Urinary bladder (tissue), 4 donors: Measurements from ENCODE around the gene ADCK1. TPM values are rescaled to one million over a fixed set of nuclear protein-coding genes. Genes with fewer than 3 reads are reported as not detected.
"Not testable (repeated sequence)": the region's sequence is repeated elsewhere in the genome, so short reads cannot be mapped to it uniquely, and the experiment has no call there.

Experiments
- DNase-seq: peaks from one replicate; pipeline ENCODE4 v3.0.0-alpha.2; 2015; ENCODE audit errors: extremely low spot score
- H3K27ac ChIP-seq: one replicate; pipeline ENCODE4 v1.5.1; 2013; ENCODE audit warnings: low read depth, mild to moderate bottlenecking, moderate library complexity
- H3K36me3 ChIP-seq: one replicate; pipeline ENCODE4 v1.6.1; 2013; ENCODE audit warnings: mild to moderate bottlenecking, moderate library complexity; ENCODE audit not compliant: insufficient read depth
- H3K4me1 ChIP-seq: one replicate; pipeline ENCODE4 v1.6.1; 2013; ENCODE audit warnings: mild to moderate bottlenecking, moderate library complexity; ENCODE audit not compliant: insufficient read depth
- H3K4me3 ChIP-seq: one replicate; pipeline ENCODE4 v1.5.1; 2013; ENCODE audit warnings: low read depth, low read length
- WGBS: extraction: QIAGEN DNeasy Blood & Tissue Kit; methylation state at CpG from one replicate; pipeline ENCODE4 v1.1.7; 2013; 5-methylcytosine and 5-hydroxymethylcytosine counted together
- polyA plus RNA-seq: library from polyadenylated mRNA; stranded (reverse); fragments of 200-250 nt; gene quantifications from one replicate; pipeline ENCODE4 v1.2.3, GENCODE V29; 2013
- total RNA-seq: library from RNA; depleted of rRNA; stranded (reverse); fragments of >200 nt; gene quantifications from one replicate; pipeline ENCODE4 v1.2.3, GENCODE V29; 2014
- donor health status: healthy with polysubstance abuse.
- donor health status: healthy.

ADCK1 gene
- total and polyA plus RNA-seq, 2 donors: 6.1 to 9.0 TPM

DNA sequence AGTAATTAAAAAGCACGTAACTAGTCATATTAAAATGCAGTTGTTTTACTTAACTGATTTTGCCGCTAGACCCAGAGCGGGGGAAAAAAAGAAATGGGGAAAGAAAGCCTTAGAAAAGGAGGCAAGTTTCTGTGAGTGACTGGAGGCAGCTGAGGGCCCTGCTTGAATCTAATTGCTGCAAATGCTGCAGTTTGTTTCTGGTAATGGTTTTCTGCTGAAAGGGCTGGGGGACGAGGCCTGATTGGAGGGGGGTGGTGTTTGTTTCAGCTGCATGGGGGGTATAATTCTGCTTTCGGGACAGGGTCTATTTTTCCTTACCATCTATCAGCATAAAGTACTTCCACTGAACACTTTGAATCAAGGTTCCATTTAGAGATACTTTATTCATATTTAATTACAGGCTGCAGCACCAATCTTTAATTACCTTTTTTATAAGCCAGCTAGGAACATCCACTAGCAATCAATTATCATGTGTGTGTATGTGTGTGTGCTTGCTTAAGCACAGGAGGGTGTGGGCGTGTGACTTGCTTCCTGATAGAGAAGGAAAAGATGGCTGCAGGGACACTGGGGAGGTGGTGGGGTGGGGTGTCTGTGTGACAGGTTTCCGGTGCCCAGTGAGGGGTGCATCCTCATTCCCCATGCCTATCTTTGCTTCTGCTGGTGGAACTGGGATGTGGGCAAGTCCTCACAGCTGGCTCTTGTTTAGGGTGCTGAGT lies 83.4 kb downstream of the ADCK1 start:
- Histone ChIP-seq H3K27ac (no peak overlapping the region), H3K4me1 (no peaks in the 10 kb centered on the region), H3K36me3 (no peaks in the 10 kb centered on the region), H3K4me3 (no peak overlapping the region)
- 84% methylated on average over 7 of the region's 7 CpGs for WGBS
- DNase-seq: no peak

DNA sequence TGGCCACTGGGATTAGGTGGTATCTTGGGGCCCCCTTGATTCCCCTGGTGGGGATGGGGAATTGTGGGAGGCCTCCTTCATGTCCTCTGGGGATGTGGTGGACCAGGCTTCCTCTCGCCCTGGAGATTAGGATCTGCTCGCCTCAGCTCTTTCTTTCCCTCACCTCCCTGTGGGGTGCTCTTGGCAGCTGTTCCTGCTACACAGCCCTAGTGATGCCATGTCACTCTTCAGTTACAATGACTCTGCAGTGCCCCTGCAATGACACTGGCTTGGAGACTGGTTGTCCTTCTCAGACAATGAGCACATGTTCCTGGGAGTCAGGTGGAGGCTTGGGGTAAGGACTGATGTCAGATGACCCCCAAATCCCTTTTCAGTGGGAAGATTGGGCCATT lies 83.9 kb downstream of the ADCK1 start:
- Histone ChIP-seq H3K4me1 (no peaks in the 10 kb centered on the region), H3K36me3 (no peaks in the 10 kb centered on the region), H3K27ac (no peak overlapping the region), H3K4me3 (no peak overlapping the region)
- no peak for DNase-seq
- WGBS: 91% methylated on average over 2 of the region's 2 CpGs

DNA sequence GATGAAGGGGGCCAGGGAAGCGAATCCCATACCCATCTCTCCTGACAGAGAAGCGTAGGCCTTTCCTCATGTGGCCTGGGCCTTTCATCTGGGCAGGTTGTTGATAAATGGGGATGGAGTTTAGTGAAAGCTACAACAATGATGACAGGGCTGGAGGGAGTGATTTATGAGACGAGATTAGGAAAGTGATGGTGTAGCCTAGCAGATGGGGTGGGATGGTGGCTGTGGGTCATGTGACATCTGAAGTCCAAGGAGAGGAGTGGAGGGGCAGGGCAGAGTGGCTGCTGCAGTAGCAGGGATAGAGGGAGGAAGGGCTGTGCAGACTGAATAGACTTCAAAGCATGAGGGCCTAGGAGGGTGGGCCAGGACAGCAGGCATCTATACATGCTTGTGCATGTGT lies 85.5 kb downstream of the ADCK1 start:
- no peak overlapping the region for H3K4me3 ChIP-seq
- no peak for DNase-seq
- H3K36me3 ChIP-seq: no peaks in the 10 kb centered on the region
- H3K27ac ChIP-seq: no peak overlapping the region
- H3K4me1 ChIP-seq: no peaks in the 10 kb centered on the region
- WGBS: 84% methylated on average over 3 of the region's 3 CpGs

DNA sequence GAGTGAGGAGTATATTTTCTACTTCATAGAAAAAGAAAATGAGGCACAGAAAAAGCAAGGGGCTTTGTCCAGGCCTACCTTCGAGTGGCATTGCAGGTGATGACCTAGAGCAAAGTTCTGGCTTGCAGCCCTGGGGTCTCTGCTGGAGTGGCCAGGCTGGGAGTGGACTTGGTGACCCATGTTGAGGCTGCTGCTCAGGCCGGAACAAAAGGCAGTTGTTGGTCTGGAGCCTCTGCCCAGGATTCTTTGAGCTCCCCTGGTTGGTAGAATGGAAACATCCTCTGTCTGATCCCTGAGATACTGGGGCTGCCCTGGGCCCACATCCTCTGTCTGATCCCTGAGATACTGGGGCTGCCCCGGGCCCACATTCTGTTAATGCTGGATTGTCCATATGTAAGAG lies 86.1 kb downstream of the ADCK1 start:
- no peak for DNase-seq
- H3K27ac ChIP-seq: no peak overlapping the region
- no peaks in the 10 kb centered on the region for H3K36me3 ChIP-seq
- H3K4me1 ChIP-seq: no peaks in the 10 kb centered on the region
- H3K4me3 ChIP-seq: no peak overlapping the region
- 90% methylated on average over 3 of the region's 3 CpGs for WGBS

DNA sequence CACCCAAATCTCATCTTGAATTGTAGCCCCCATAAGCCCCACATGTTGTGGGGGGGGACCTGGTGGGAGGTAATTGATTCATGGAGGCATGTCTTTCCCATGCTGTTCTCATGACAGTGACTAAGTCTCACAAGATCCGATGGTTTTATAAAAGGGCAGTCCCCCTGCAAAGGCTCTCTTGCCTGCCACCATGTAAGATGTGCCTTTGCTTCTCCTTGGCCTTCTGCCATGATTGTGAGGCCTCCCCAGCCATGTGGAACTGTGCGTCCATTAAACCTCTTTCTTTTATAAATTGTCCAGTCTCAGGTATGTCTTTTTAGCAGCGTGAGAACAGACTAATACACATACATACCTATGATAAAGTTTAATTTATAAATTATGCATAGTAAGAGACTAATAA lies 89.0 kb downstream of the ADCK1 start:
- not testable (repeated sequence) for DNase-seq, H3K36me3 ChIP-seq, H3K4me1 ChIP-seq, H3K4me3 ChIP-seq, H3K27ac ChIP-seq
- WGBS: 97% methylated on average over 3 of the region's 3 CpGs

DNA sequence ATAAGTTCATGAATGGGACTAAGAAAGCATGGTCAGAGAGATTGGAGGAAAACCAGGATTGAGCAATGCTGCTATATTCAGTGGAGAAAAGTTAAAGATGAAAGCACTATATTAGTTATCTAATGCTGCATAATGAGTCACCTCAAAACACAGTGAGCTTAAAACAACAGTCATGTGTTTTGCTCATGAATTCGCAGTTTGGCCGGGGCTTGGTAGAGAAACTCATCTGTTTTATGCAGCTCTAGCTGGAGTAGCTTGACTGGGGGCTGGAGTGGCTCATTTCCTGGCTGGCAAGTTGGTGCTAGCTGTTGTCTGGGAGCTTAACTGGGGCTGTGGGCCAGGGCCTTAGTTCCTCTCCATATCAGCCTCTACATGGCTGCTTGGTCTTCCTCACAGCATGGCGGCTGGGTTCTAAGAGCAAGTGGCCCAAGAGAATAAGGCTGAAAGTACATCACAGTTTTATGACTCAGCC lies 90.1 kb downstream of the ADCK1 start:
- Histone ChIP-seq H3K4me1 (no peaks in the 10 kb centered on the region), H3K4me3 (no peak overlapping the region), H3K27ac (no peak overlapping the region), H3K36me3 (peaks cover 2% of the 10 kb centered on the region)
- no peak for DNase-seq
- 95% methylated on average over 3 of the region's 3 CpGs for WGBS

DNA sequence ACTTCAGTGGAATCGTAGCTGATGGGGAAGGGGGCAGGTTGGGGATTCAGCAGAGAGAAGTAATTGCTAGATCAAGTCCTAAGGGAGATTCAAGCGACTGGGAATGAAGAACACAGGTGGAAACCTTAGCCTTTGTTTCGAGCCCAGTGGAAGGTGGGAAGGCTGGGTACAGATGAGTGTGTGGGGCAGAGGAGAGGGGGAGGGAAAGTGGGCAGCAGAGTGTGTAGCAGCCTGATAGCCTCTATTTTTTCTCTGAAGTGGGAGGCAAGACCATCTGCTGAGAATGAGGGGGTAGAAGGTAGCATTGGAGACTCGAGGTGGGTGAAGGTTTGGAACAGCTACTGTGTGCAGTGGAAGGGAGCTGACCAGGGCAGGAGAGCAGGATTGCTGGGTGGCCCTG lies 91.0 kb downstream of the ADCK1 start:
- peaks cover 2% of the 10 kb centered on the region for H3K36me3 ChIP-seq
- no peak overlapping the region for H3K27ac ChIP-seq
- H3K4me1 ChIP-seq: no peaks in the 10 kb centered on the region
- H3K4me3 ChIP-seq: no peak overlapping the region
- no peak for DNase-seq
- WGBS: 79% methylated on average over 4 of the region's 4 CpGs

DNA sequence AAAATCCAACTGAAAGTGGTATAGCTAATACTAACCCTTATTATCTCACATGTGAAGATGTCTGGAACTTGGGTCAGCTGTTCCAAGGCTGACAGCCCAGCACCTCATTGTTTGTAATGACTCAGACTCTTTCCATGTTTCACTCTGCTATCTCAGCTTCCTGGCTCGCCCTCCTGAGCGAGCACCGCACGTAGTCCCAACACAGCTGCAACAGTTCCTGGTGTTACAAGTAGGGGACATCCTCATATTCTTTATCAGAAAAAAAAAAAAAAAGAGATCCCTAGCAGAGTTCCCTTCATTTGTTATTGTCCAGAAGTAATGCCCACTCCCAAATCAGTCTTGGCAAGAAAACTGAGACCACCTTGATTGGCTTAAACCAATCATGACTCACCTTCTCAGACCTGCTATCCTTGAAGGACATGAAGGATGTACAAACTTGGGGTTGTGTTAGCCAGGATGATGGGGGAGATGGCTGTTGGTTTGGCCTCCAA lies 92.5 kb downstream of the ADCK1 start:
- DNase-seq: no peak
- Histone ChIP-seq H3K36me3 (peaks cover 2% of the 10 kb centered on the region), H3K4me3 (no peak overlapping the region), H3K4me1 (no peaks in the 10 kb centered on the region), H3K27ac (no peak overlapping the region)
- WGBS: 81% methylated on average over 4 of the region's 4 CpGs

DNA sequence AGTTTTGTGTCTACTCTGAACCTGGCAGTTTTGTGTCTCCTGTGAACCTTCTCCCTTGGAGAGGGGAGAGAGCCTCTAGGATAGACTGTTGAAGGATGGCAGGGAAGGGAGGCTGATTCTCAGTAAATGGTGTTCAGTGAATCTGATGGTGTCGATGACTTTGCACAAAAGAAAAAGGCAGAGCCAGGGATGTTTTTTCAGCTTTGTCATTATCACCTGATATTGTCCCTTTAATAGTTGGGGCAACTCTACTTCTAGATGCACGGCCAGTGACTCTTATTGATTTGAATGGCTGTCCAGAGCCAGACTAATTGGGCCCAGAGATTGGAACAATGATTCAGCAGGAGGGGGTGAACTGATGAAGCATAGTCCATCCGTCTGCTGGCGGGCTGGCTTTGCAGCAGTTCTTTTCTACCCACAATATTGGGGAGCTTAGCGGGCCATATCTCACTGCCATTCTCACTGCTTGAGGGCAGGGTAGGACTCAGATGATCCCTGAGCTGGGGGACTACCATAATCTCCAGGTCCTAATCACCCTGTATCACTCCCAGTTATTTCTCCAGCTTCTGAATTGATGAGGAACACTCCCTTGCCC lies 93.1 kb downstream of the ADCK1 start:
- Histone ChIP-seq H3K4me3 (no peak overlapping the region), H3K36me3 (peaks cover 2% of the 10 kb centered on the region), H3K4me1 (no peaks in the 10 kb centered on the region), H3K27ac (no peak overlapping the region)
- 97% methylated on average over 5 of the region's 5 CpGs for WGBS
- DNase-seq: no peak

DNA sequence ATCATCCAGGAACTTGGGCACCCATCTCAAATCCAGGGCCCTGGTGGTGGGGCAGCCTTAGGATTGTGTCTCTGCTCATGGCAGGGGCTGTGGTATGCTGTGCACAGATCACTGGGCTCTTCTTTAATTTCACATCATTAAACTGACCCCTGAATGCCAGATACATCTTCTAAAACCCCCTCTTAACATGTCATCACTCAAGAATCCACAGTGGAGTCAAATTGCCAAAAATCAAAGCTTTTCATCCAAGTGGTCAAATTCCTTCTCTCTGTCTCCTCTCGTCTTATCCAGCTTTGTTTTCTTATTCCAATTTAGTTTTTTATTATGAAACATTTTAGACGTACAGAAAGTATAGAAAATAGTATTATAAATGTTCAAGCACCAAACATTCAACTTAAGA lies 97.5 kb downstream of the ADCK1 start:
- no peak for DNase-seq
- Histone ChIP-seq H3K4me1 (no peaks in the 10 kb centered on the region), H3K27ac (no peak overlapping the region), H3K36me3 (no peaks in the 10 kb centered on the region), H3K4me3 (no peak overlapping the region)
- WGBS: 56% methylated on average over 2 of the region's 2 CpGs

DNA sequence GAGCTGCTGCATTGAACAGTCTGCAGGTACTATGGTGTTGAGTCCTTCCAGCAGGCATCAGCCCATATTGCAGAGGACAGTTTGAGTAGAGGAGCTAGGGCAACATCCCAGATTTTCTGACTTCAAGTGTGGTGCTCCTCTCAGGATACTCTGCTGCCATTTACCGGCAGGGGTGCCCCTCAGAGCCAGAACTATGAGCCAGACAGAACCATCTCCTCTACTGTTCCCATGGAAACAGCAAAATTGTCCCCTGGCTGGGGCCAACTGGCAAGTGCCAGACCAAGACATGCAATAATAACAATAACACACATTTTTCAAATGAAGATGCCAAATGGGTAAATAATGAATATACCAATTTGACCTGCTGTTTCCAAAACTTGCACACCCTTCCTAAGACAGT lies 102.9 kb downstream of the ADCK1 start:
- WGBS: 73% methylated on average over 1 of the region's 1 CpG
- Histone ChIP-seq H3K4me3 (no peak overlapping the region), H3K27ac (no peak overlapping the region), H3K4me1 (no peaks in the 10 kb centered on the region), H3K36me3 (no peaks in the 10 kb centered on the region)
- no peak for DNase-seq

DNA sequence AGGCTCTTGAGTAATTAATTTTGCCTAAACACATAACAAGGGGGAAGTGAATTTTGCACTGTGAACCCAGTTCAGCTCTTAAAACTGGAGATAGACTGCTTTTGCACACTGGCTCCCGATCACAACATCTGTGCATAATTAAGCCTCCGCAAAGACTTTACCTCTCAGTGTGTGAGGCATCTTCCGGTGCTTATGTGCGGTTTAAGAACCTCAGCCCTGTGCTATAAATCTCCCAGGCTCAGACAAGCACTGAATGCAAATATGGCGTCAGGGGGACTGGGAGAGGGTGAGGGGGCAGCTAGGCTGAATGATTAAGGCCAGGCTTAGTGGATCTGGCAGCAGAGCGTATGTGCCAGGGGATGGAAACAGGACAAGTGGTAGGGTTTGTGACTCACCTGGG lies 103.3 kb downstream of the ADCK1 start:
- no peak overlapping the region for H3K27ac ChIP-seq
- H3K36me3 ChIP-seq: no peaks in the 10 kb centered on the region
- no peak for DNase-seq
- no peak overlapping the region for H3K4me3 ChIP-seq
- 60% methylated on average over 6 of the region's 6 CpGs for whole genome bisulfite sequencing
- no peaks in the 10 kb centered on the region for H3K4me1 ChIP-seq

DNA sequence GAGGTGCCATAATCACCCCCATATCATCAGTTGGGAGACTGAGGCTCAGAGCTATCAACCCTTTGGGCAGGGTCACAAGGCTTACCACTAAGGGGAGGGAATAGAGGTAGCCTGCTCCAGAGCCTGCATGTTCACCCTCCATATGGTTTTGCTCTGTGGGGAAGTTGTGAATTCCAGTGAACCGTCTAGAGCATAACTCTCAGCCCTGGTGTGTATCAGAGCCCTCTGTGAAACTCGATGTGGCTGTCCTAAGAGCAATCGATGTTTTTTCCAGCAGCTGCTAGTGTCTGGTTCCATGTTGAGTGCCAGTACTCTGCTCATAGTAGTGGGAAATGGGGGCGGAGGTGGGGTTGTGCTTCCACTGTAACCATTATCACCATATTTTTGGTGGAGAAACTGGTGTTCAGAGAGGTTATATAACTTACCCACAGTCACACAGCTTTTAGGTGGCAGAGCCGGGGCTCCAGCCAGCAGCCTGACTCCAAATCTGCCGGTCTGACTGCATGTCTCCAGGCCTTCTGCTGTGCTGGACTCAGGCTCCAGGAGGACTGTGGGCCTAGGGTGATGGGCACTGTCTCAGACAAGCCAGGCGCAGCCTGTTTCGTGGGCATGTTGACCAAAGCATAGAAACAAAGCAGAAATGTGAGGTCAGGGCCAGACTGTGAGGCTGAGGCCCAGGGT lies 104.2 kb downstream of the ADCK1 start:
- WGBS: 68% methylated on average over 8 of the region's 8 CpGs
- Histone ChIP-seq H3K4me1 (no peaks in the 10 kb centered on the region), H3K27ac (no peak overlapping the region), H3K4me3 (no peak overlapping the region), H3K36me3 (no peaks in the 10 kb centered on the region)
- DNase-seq: no peak

DNA sequence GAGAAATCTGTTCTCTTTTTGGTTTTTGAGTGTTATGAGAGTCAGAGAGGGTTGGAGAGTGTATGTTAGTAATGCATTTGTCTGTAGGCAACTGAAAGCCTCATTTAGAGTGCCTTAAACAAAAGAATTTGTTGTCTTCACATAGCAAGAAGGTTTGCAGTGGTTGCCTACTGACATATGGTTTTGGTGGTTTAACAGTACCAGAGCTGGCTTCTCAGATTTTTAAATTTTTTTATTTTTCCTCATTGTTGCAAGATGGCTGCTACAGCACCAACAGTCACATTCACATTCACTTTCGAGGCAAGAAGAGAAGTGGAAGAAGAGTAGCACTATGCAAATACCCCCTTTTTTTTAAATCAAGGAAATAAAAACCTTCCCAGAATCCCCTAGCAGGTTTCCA lies 106.5 kb downstream of the ADCK1 start:
- H3K36me3 ChIP-seq: no peaks in the 10 kb centered on the region
- WGBS: 97% methylated on average over 1 of the region's 1 CpG
- H3K4me3 ChIP-seq: no peak overlapping the region
- no peak for DNase-seq
- no peaks in the 10 kb centered on the region for H3K4me1 ChIP-seq
- H3K27ac ChIP-seq: no peak overlapping the region
